HG03442 (cell line): ENCODE measurements around the gene CRLF2.
"Not testable (repeated sequence)": the region's sequence is repeated elsewhere in the genome, so short reads cannot be mapped to it uniquely, and the experiment has no call there.

Experiments
- ATAC-seq: cut with Tn5 transposase; IDR thresholded peaks from one replicate; pipeline ENCODE4 v1.9.1; 2021; ENCODE audit warnings: mild to moderate bottlenecking, moderate library complexity; ENCODE audit not compliant: unreplicated experiment

The CRLF2 gene, protein sequence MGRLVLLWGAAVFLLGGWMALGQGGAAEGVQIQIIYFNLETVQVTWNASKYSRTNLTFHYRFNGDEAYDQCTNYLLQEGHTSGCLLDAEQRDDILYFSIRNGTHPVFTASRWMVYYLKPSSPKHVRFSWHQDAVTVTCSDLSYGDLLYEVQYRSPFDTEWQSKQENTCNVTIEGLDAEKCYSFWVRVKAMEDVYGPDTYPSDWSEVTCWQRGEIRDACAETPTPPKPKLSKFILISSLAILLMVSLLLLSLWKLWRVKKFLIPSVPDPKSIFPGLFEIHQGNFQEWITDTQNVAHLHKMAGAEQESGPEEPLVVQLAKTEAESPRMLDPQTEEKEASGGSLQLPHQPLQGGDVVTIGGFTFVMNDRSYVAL

DNA sequence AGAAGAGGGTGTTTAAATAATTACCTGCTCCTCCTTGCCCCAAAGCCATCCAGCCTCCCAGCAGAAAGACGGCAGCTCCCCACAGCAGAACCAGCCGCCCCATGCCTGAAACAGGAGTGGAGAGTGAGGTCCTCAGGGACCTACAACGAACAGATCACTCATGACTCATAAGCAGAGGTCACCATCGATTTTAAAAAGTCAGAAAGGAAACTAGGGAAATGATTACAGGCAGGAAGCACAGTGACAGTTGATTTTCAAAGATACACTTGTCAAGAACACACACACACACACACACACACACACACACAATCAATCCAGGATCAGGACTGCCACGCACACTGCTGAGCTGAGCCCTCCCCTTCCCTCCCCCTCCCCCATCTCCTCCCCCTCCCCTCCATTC lies at the start of gene CRLF2:
TSS of gene CRLF2 (minus strand) at position 118 of the 400 bp plus-strand sequence. CDS start at position 103, 15 bp downstream.
- ATAC-seq, result peak; percentile 72

DNA sequence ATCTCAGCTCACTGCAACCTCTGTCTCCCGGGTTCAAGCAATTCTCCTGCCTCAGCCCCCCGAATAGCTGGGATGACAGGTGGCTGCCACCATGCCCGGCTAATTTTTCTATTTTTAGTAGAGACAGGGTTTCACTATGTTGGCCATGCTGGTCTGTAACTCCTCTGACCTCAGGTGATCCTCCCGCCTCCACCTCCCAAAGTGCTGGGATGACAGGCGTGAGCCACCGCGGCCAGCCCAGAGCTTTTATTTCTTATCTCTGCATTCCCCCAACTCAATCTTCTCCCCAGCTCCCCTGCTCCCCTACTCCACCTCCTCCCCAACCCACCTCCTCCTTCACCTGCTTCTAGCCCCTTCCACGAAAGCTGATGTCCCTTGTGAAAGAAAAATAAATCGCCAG lies 49.3 kb upstream of the CRLF2 start:
- ATAC-seq, result not testable (repeated sequence)

DNA sequence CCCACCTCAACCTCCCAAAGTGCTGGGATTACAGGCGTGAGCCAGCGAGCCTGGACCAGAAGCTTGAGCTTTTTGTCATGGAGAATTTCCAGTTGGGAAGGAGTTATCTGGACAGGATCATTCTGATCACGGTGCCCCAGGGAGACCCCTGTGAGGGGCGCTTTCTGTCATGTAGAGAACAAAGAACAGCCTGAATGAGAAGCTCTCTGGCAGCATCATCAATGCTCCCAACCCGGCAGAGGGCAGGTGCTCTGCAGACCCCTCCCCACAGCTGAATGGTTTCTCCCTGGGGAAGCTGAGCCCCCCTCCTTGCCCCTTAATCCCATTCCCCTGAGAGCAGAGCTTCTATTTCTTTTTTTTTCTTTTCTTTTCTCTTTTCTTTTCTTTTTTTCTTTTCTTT lies 48.8 kb upstream of the CRLF2 start:
- ATAC-seq, result no peak

DNA sequence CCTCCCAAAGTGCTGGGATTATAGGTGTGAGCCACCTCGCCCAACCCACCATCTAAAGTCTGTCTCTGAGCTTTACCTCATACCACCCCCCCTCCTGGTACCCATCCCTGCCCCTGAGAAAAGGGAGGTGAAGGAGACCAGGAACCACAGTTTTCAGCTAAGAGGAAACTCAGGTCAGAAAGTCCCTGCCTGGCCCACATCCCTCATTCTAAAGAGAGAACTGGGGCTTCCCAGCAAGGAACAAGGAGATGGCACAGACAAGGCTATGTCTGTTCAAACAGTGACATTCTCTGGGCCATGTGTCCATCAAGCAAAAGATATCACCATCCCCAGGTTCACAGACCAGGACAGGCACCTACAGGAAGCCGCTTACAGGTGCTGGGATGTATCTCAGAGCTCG lies 40.4 kb upstream of the CRLF2 start:
- ATAC-seq, result no peak

DNA sequence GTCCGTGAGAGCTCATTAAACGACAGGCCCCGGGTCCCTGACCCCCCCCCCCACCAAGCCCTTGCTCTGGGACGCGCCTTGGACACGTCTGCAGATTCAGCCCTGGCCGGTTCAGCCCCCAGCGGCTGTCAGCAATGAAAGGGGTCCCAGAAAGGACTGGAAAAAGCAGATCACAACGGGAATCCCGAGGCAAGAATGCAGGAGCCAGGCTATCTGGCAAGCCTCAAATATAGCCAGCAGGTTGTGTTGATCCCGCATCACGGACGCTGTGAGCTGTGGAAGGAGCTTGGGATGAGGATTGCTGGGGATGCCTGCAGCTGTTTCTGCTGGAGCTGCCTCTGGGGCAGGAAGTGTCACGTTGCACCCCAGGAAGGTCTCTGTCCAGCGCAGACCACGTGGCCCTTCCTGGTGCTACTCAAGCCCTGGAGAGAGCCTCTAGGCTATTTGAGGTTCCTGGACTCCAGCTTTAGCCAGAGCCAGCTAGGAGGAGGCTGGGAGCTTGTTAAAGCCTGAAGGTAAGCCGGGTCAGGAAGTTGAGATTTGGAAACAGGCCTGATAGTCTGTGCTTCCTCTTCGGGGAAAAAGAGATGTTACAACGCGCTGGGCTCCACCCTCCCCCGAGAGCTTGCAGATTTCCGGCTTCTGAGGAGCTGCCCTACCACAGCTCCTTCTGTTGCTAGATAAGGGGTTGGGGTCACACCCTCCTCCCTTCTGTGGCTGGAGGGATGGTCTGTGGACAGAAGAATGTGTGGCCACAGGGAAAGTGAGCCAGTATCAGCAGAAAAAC lies 36.8 kb upstream of the CRLF2 start:
- ATAC-seq, result no peak

DNA sequence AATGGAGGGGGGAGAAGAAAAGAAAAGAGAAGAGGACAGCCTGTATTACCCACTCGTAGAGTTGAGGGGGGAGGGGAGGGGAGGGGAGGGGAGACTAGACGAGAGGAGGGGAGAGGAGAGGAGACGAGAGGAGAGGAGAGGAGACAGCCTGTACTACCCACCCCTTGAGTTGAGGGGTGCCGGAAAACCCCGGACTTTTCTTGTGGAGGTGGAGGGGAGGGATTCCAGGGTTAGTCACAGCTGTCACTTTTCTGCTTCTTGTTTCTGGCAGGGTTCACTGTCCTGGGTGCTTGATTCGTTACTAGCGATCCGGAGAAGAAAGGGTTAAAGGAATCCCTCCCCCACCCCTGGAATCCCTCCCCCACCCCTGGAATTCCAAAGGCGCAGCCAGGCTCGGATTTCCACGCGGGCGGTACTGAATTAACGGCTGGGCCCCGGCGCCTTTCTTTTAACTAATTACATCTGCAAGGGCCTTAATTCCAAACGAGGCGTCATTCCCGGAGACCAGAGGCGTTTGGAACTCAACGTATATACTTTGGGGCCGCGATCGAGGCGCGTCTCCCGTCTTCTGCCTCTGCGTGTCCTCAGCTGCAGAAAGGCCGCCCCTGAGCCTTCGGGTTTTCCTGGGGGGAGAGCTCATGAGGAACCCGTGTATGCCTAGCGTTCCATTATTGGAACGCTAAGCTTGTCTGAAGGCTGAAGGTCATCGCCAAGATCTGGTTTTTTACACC lies 36.0 kb upstream of the CRLF2 start:
- no peak for ATAC-seq

DNA sequence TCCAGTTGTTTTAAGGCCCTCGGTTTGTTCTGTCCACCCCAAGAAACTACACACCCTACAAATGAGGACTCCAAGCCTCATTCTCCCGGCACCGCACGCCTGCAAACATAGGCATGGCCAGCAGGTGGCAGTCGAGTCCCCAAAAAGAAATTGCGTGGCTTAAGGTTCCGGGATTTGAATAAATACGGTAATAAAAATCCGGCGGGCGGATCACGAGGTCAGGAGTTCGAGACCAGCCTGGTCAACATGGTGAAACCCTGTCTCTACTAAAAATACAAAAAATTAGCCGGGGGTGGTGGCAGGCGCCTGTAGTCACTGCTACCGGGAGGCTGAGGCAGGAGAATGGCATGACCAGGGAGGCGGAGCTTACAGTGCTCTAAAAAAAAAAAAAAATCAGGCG lies 34.4 kb upstream of the CRLF2 start:
- ATAC-seq, result no peak

DNA sequence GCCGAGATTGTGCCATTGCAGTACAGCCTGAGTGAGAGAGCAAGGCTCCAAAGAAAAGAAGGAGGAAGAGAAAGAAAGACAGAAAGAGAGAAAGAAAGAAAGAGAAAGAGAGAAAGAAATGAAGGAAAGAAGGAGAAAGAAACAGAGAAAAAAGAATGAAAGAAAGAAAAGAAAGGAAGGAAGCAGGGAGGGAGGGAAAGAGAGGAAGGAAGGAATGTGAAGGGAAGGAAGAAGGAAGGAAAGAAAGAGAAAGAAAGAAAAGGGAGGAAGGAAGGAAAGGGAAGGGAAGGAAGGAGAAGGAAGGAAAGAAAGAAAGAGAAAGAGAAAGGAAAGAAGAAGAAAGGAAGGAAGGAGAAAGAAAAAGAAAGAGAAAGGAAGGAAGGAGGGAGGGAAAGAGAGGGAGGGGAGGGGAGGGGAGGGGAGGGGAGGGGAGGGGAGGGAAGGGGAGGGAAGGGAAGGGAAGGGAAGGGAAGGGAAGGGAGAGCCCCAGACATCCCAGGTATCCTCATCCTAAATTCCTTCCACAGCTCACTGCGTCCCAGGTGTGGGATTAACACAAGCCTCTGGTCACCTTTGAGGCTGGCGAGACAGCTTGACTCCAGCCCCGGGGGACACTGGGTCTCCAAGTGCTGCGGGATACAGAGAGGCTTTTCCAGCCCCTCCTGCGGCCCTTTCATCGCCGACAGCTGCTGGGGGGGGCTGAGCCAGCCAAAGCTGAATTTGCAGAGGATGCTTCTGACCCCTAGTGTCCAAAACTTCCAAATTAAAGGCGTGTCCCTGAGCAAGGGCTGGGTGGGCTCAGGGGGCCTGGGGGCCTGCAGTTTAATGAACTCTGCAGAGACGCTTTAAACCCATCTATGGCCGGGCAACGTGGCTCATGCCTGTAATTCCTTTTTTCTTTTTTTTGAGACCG lies 32.0 kb upstream of the CRLF2 start:
- no peak for ATAC-seq

DNA sequence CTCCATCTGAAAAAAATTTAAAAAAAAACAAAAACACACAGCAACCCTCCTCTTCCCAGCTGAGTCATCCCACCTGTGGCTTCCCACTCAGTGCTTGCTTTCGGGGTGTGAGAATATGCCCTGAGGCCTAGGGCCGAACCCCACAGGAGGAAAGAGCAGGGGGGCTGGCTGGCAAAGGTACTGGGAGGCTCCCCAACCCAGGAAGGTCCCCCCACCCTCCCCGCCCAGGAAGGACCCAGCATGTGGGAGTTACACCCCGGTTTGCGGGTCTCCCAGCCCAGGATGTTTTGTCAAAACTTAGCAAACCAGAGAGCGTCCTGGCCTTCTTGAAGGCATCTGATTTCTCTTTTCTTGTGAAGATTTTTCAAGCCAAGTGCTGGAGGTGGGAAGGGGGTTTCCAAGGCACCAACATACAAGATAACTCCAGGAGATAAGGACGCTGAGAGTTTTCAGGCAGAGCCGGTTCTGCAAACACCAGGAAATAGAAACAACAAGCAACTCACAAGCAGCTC lies 30.5 kb upstream of the CRLF2 start:
- peak; percentile 36 for ATAC-seq

DNA sequence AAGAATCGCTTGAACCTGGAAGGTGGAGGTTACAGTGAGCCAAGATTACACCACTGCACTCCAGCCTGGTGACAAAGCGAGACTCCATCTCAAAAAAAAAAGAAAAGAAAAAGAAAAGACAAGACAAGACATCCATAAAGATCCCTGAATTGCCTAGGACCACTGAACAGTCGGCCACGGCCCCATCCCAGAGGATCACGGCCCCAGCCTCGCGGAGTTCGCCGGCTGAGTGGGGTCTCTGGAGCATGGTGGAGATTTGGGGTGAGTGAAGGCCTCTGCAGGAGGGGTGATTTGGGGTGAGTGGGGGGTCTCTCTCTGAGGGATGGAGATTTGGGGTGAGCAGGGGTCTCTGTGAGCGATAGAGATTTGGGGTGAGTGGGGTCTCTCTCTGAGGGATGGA lies 28.1 kb upstream of the CRLF2 start:
- not testable (repeated sequence) for ATAC-seq

DNA sequence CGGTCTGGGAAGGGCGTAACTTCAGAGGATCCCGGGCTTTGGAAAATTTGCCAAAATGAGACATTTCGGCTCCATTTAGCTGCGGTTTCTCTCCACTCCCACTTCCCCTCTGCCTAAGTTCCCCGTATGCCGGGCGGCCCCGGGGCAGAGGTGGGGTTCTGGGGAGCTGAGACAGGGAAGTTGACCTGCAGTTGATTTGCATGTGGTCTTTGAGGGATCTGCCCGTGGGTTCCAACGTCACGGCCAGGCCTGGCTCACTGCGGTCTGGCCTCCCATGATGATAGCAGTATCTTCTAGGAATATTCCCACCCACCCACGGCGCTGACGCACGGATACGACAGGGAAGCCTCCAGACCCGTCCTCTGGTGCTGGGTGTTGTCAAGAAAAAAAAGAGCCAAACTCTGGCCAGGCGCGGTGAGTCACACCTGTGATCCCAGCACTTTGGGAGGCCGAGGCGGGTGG lies 27.3 kb upstream of the CRLF2 start:
- peak; percentile 81 for ATAC-seq

DNA sequence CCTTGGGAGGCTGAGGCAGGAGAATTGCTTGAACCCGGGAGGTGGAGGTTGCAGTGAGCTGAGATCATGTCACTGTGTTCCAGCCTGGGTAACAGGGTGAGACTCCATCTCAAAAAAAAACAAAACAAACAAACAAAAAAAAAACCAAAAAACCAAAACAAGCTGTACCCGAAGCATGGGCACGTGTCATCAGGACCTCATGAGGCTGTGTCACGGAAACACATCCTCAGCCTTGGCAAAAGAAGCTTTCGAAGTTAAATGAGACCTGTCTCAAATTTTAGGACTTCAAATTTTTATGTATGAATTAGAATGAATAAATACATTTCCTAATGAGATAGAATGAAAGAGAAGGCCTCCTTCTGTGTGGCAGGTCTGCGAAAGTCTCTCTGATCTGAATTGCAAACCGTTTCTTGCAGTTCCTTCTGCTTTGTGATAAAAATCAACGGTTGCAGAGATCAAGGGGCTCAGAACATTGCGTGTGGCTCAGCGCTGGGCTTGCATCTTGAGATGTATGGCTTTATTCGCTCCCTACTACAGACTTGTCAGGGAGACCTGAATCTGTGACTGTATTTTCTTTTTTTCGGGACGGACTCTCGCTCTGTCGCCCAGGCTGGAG lies 19.5 kb upstream of the CRLF2 start:
- no peak for ATAC-seq

DNA sequence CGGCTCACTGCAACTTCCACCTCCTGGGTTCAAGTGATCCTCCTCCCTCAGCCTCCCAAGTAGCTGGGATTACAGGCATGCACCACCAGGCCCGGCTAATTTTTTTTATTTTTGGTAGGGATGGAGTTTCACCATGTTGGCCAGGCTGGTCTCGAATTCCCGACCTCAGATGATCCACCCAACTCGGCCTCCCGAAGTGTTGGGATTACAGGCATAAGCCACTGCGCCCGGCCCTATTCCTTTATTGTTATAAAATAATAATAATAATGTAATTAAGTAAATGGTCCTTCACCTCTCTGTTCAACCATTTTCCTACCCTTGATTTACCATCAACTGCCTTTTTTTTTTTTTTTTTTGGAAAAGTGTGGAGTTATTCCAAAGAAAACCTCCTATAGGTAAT lies 15.7 kb upstream of the CRLF2 start:
- not testable (repeated sequence) for ATAC-seq

DNA sequence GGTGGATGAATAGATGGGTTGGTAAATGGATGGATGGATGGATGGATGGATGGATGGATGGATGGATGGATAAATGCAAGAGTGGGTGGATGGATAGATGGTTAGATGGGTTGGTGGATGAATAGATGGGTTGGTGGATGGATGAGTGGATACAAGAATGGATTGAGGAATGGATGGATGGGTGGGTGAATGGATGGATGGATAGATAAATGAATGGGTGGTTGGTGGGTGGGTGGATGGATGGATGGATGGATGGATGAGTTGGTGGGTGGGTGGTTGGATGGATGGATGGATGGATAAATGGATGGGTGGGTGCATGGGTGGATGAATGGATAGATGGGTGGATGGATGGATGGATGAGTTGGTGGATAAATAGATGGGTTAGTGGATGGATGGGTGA lies 13.8 kb upstream of the CRLF2 start:
- ATAC-seq, result no peak

DNA sequence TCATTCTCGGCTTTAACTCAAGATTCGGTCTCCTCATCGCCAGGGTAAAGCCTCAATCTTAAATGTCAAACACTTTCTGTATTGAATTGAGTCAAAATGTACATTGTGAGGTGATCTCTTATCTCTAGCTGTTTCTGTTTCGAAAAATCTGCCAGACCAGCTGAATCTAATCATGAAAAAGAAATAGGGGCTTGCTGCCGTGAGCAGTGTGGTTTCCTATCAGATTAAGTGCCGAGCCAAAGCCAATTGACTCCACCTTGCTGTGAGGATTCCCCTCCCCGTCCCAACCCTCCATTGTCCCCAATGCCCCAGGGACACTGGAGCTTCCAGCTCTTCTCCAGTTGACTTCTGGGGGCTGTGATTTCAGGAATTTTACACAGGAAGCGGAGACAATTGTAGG lies 12.5 kb upstream of the CRLF2 start:
- ATAC-seq, result no peak

DNA sequence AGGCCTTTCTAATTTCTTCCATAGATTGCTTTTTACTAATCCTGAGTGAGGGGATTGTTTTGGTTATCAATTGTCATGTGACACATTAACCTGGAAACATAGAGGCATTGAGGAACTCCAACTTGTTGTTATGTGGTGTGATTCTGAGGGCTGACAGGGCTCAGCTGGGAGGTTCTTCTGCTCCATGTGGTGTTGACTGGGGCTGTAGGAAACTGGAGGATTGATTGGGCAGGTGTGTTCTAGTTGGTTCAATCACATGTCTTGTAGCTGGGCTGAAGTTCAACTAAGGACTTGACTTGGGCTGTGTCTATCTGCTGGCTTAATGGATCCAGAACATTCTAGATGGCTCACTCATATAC lies 10.8 kb upstream of the CRLF2 start:
- no peak for ATAC-seq

DNA sequence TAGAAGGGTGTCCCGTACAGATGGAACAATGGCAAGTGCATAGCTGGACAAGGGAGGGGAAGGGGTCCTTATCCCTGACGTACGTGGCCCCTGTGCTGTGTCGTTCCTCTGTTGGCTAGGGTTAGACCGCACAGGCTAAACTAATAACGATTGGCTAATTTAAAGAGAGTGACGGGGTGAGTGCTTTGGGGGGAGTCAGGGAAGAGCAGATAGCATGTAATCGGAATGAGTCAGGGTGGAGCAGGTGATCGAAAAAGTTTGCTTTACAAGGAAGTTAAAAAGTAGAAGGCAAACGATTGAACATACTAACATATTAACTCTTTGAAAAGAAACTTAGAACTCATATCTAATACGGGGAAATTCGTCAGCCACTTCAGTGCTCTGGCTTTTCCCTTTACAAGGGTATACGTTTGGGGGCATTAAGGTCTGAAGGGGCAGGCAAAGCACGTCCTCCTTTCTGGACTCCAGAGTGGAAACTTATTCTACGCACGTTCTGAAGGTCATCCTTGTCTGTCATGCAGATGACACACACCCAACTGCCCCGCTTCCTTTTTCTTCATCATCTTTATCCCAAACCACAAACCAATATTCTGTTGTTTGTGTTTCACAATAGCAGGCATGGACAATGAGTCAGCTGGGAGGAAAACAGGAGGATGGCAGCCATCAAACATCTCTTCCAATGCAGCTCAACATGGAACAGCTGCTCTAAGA lies 10.2 kb upstream of the CRLF2 start:
- ATAC-seq, result no peak

DNA sequence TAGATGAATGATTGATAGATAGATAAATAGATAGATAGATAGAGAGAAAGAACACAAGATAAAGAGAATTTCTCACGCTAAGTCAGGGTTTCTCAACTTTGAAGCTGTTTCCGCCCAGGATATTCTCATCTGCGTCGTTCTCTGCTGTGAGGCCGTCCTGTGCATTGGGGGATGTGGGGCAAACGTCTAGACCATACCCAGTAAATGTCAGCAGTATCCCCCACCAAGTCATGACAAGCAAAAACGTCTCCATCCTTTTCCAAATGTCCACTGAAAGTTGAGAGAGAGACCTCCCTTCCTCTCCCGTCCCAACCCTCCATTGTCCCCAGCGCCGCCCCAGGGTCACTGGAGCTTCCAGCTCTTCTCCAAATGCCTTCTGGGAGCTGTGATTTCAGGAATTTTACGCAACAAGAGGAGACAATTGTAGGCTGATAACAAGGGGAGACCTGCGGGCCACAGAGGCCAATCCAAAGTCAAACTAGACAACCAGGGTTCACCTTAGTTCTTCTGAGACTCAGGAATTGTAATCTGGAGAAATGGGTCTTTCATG lies 8.9 kb upstream of the CRLF2 start:
- no peak for ATAC-seq

DNA sequence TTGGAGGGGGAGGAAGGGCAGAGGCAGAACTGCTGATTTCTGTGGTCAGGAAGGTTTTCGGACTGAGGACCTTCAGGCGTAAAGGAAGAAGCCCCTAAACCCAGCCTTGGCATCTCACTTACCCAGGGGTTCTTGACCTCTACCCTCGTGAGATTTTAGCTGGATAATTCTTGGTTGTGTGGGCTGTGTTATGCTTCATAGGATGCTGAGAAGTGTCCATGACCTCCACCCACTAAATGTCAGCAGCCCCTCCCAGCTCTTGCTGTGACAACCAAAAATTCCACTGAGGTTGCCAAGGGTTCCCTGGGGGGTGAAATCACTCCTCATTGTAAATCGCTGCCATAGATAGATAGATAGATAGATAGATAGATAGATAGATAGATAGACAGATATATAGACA lies 5.8 kb upstream of the CRLF2 start:
- ATAC-seq, result no peak
